Measurements from ENCODE around the gene WBP2. TPM values are rescaled to one million over a fixed set of nuclear protein-coding genes. Genes with fewer than 3 reads are reported as not detected.

WBP2 gene
- total RNA-seq, 1 donor from 2014 or later, result 144 TPM

- H3K4me3 ChIP-seq, result no peak overlapping the region
- peaks cover 49% of the 10 kb centered on the region for H3K4me1 ChIP-seq
- no peaks in the 10 kb centered on the region for H3K9me3 ChIP-seq (replicated peaks)
- no peak for TF ChIP-seq CTCF (IDR thresholded peaks at IDR 0.05; ENCODE audit: borderline replicate concordance)
- H3K36me3 ChIP-seq, result peaks cover 21% of the 10 kb centered on the region
- H3K27ac ChIP-seq (replicated peaks), result peak overlapping the region; percentile 90
- peak; percentile 57 for DNase-seq
- intact Hi-C loops (cut with micrococcal nuclease), result no loop called here
- no peaks in the 10 kb centered on the region for H3K27me3 ChIP-seq (ENCODE audit: low read depth)
Measured at GRCh38 chr17:75806822-75807500, 48.2 kb downstream of the WBP2 start.

DNA sequence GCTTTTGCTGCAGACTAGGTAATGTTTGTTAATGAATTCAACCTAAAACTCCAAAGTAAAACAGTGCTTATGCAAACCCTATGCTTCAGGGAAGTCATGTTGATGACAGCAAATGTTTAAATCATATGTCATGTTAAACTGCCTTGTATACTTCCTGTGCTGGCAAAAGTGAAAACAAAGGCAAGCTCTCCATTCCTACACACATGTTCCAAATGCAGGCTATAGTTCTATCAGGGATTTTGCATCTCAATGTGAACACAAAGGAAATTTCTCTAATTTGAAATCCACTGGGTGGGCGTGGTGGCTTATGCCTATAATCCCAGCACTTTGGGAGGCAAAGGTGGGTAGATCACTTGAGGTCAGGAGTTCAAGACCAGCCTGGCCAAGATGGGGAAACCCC is 51.3 kb downstream of the WBP2 start:
- H3K36me3 ChIP-seq, result peaks cover 17% of the 10 kb centered on the region
- no peak overlapping the region for H3K27ac ChIP-seq (replicated peaks)
- no peaks in the 10 kb centered on the region for H3K27me3 ChIP-seq (ENCODE audit: low read depth)
- no peak overlapping the region for H3K4me3 ChIP-seq
- intact Hi-C loops (cut with micrococcal nuclease), result no loop called here
- H3K4me1 ChIP-seq, result peaks cover 29% of the 10 kb centered on the region
- DNase-seq, result no peak
- TF ChIP-seq CTCF (IDR thresholded peaks at IDR 0.05; ENCODE audit: borderline replicate concordance), result no peak
- H3K9me3 ChIP-seq (replicated peaks), result no peaks in the 10 kb centered on the region

GRCh38 chr17:75799402-75799801 is 55.7 kb downstream of the WBP2 start:
- no peak for TF ChIP-seq CTCF (IDR thresholded peaks at IDR 0.05; ENCODE audit: borderline replicate concordance)
- intact Hi-C loops (cut with micrococcal nuclease), result no loop called here
- H3K27me3 ChIP-seq (ENCODE audit: low read depth), result no peaks in the 10 kb centered on the region
- H3K27ac ChIP-seq (replicated peaks), result no peak overlapping the region
- H3K36me3 ChIP-seq, result peaks cover 42% of the 10 kb centered on the region
- no peaks in the 10 kb centered on the region for H3K9me3 ChIP-seq (replicated peaks)
- no peaks in the 10 kb centered on the region for H3K4me1 ChIP-seq
- H3K4me3 ChIP-seq, result no peak overlapping the region
- no peak for DNase-seq

- no peak overlapping the region for H3K4me3 ChIP-seq
- DNase-seq, result no peak
- no peak for TF ChIP-seq CTCF (IDR thresholded peaks at IDR 0.05; ENCODE audit: borderline replicate concordance)
- H3K27me3 ChIP-seq (ENCODE audit: low read depth), result no peaks in the 10 kb centered on the region
- H3K27ac ChIP-seq (replicated peaks), result no peak overlapping the region
- H3K9me3 ChIP-seq (replicated peaks), result no peaks in the 10 kb centered on the region
- peaks cover 5% of the 10 kb centered on the region for H3K4me1 ChIP-seq
- peaks cover 55% of the 10 kb centered on the region for H3K36me3 ChIP-seq
- intact Hi-C loops (cut with micrococcal nuclease), result no loop called here
Measured at GRCh38 chr17:75795820-75796607, 59.1 kb downstream of the WBP2 start.

Other genes starting within 250 kb of the WBP2 start
- 14.0 TPM for gene SMIM5, start 221.9 kb downstream of the WBP2 start, total RNA-seq
- 17.3 TPM for gene RECQL5, start 188.2 kb downstream of the WBP2 start, total RNA-seq
- 47.2 TPM for gene SAP30BP, start 188.0 kb downstream of the WBP2 start, total RNA-seq
- gene ITGB4, start 133.9 kb downstream of the WBP2 start, total RNA-seq, result 10.6 TPM
- 19.1 TPM for gene GALK1, start 90.1 kb downstream of the WBP2 start, total RNA-seq
- gene UNK, start 70.5 kb downstream of the WBP2 start, total RNA-seq, result 14.7 TPM
- 13.3 TPM for gene UNC13D, start 10.9 kb downstream of the WBP2 start, total RNA-seq
- 27.5 TPM for gene TRIM47, start 23.2 kb upstream of the WBP2 start, total RNA-seq
- gene TRIM65, start 41.6 kb upstream of the WBP2 start, total RNA-seq, result 10.2 TPM
- 104 TPM for gene MRPL38, start 49.5 kb upstream of the WBP2 start, total RNA-seq
- 2.8 TPM for gene FBF1, start 85.7 kb upstream of the WBP2 start, total RNA-seq
- gene ACOX1, start 123.8 kb upstream of the WBP2 start, total RNA-seq, result 76.4 TPM
- 5.3 TPM for gene TEN1, start 123.9 kb upstream of the WBP2 start, total RNA-seq
- 1.8 TPM for gene CDK3, start 145.5 kb upstream of the WBP2 start, total RNA-seq
- gene EVPL, start 172.0 kb upstream of the WBP2 start, total RNA-seq, result not detected
- gene SRP68, start 217.2 kb upstream of the WBP2 start, total RNA-seq, result 57.4 TPM
- gene GALR2, start 219.4 kb upstream of the WBP2 start, total RNA-seq, result not detected
- gene ZACN, start 223.8 kb upstream of the WBP2 start, total RNA-seq, result not detected
- gene EXOC7, start 248.5 kb upstream of the WBP2 start, total RNA-seq, result 81.1 TPM

Measured in left ventricle myocardium inferior (tissue), 1 donor.